Measurements from ENCODE around the gene KMT5B.

- TF ChIP-seq CTCF (conservative IDR thresholded peaks at IDR 0.05; ENCODE audit: low read depth, low read length) (peak; percentile 79), BHLHE40 (IDR thresholded peaks at IDR 0.05; ENCODE audit: low read depth, low read length) (no peak), MXI1 (IDR thresholded peaks at IDR 0.05; ENCODE audit: borderline replicate concordance, low read depth, low read length) (no peak), POLR2A (IDR thresholded peaks at IDR 0.05; ENCODE audit: low read depth, low read length) (no peak), RAD21 (IDR thresholded peaks at IDR 0.05; ENCODE audit: low read length) (peak; percentile 65), MAFK (IDR thresholded peaks at IDR 0.05; ENCODE audit: low read depth, low read length) (no peak), USF2 (IDR thresholded peaks at IDR 0.05; ENCODE audit: low read depth, low read length) (no peak), CEBPB (IDR thresholded peaks at IDR 0.05; ENCODE audit: low read depth, low read length) (no peak), RCOR1 (IDR thresholded peaks at IDR 0.05; ENCODE audit: insufficient replicate concordance, low read length) (no peak), FOS (IDR thresholded peaks at IDR 0.05; ENCODE audit: low read depth, low read length) (no peak), SMC3 (IDR thresholded peaks at IDR 0.05; ENCODE audit: low read depth, low read length) (peak; percentile 58), CHD1 (IDR thresholded peaks at IDR 0.05; ENCODE audit: low read depth, low read length) (no peak)
- TF ChIP-seq, protein P1, sequence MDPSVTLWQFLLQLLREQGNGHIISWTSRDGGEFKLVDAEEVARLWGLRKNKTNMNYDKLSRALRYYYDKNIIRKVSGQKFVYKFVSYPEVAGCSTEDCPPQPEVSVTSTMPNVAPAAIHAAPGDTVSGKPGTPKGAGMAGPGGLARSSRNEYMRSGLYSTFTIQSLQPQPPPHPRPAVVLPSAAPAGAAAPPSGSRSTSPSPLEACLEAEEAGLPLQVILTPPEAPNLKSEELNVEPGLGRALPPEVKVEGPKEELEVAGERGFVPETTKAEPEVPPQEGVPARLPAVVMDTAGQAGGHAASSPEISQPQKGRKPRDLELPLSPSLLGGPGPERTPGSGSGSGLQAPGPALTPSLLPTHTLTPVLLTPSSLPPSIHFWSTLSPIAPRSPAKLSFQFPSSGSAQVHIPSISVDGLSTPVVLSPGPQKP (IDR thresholded peaks at IDR 0.05; ENCODE audit: borderline replicate concordance, low read depth, low read length): no peak
Measured at GRCh38 chr11:68206211-68206610, 6.9 kb downstream of the KMT5B start.

All from IMR-90 (cell line).